ENCODE measurements around the gene HEBP2. TPM values are rescaled to one million over a fixed set of nuclear protein-coding genes. Genes with fewer than 3 reads are reported as not detected.
A peak's percentile ranks its signal among the peaks of the same experiment; 100 is the strongest.

HEBP2 gene
- total RNA-seq, 2 experiments from 2014 or later, result 31.8 to 32.9 TPM

- peak overlapping the region; percentile 91 for H3K4me3 ChIP-seq (ENCODE audit: low read length)
- peaks cover 36% of the 10 kb centered on the region for H3K36me3 Mint-ChIP-seq (ENCODE audit: low read depth)
- DNase-seq (peak in 12 of 14 experiments; percentile 1 to 63 (median 22)), ATAC-seq (ENCODE audit: poor library complexity) (no peak)
- no peaks in the 10 kb centered on the region for H3K27me3 Mint-ChIP-seq
- CTCF ChIA-PET, result interaction anchor here (0.7 to 1.4 kb wide), 3 partner anchors 24 to 706 kb away, joined by 3 read pairs; no protein-coding TSS in a partner anchor
- H3K4me3 Mint-ChIP-seq, result peak overlapping the region; percentile 87
- H3K27ac ChIP-seq (ENCODE audit: low read depth in 1 of 2, low read length in 2 of 2), result peak overlapping the region; percentile 53 to 61
- H3K4me1 ChIP-seq (ENCODE audit: insufficient read depth, low read length), result peaks cover 27% of the 10 kb centered on the region
- peaks cover 38% of the 10 kb centered on the region for H3K36me3 ChIP-seq (ENCODE audit: insufficient read depth, low read length)
- no peaks in the 10 kb centered on the region for H3K9me3 Mint-ChIP-seq
- intact Hi-C loops (cut with DNase I, micrococcal nuclease), result loop anchor here (2.0 to 10.0 kb wide), 8 partner anchors 52 to 1180 kb away; partner anchors contain the start of genes CCDC28A (in 1 of the 2) and CITED2 (in 1 of the 2)
- H3K4me1 Mint-ChIP-seq (ENCODE audit: low read depth), result peaks cover 21% of the 10 kb centered on the region
- no peak for TF ChIP-seq CTCF (IDR thresholded peaks at IDR 0.05)
- H3K27ac Mint-ChIP-seq, result peak overlapping the region; percentile 86
- POLR2A ChIA-PET, result interaction anchor here (0.9 to 4.6 kb wide), 7 partner anchors 9 to 970 kb away, joined by 3 to 28 read pairs (median 6); partner anchors contain the start of genes CCDC28A and CITED2
- H3K9me3 ChIP-seq (ENCODE audit: control insufficient read depth in 1 of 2, insufficient read depth in 1 of 2, low read length in 2 of 2), result no peaks in the 10 kb centered on the region
- no peaks in the 10 kb centered on the region for H3K27me3 ChIP-seq (ENCODE audit: control insufficient read depth in 1 of 2, insufficient read depth in 2 of 2, low read length in 2 of 2)
Observed at GRCh38 chr6:138404666-138405337, 779 bp downstream of the HEBP2 start.

GRCh38 chr6:138405816-138406413 is 1.9 kb downstream of the HEBP2 start:
- no peak for TF ChIP-seq CTCF (IDR thresholded peaks at IDR 0.05)
- Histone ChIP-seq H3K27me3 (ENCODE audit: control insufficient read depth in 1 of 2, insufficient read depth in 2 of 2, low read length in 2 of 2) (no peaks in the 10 kb centered on the region), H3K27ac (ENCODE audit: low read depth in 1 of 2, low read length in 2 of 2) (no peak overlapping the region), H3K4me1 (ENCODE audit: insufficient read depth, low read length) (peaks cover 27% of the 10 kb centered on the region), H3K36me3 (ENCODE audit: insufficient read depth, low read length) (peaks cover 49% of the 10 kb centered on the region), H3K4me3 (ENCODE audit: low read length) (no peak overlapping the region), H3K9me3 (ENCODE audit: control insufficient read depth in 1 of 2, insufficient read depth in 1 of 2, low read length in 2 of 2) (no peaks in the 10 kb centered on the region)
- ChIA-PET CTCF (interaction anchor here (1.4 kb wide), 1 partner anchor 23 kb away, joined by 3 read pairs; no protein-coding TSS in a partner anchor), POLR2A (interaction anchor here (0.9 to 4.6 kb wide), 3 partner anchors 8 to 50 kb away, joined by 3 to 28 read pairs (median 6); no protein-coding TSS in a partner anchor)
- H3K36me3 Mint-ChIP-seq (ENCODE audit: low read depth), result peaks cover 46% of the 10 kb centered on the region
- H3K4me3 Mint-ChIP-seq, result peak overlapping the region; percentile 32
- intact Hi-C loops (cut with DNase I, micrococcal nuclease), result loop anchor here (2.0 to 10.0 kb wide), 7 partner anchors 51 to 1181 kb away; partner anchors contain the start of gene CITED2 (in 1 of the 2)
- peaks cover 21% of the 10 kb centered on the region for H3K4me1 Mint-ChIP-seq (ENCODE audit: low read depth)
- H3K27ac Mint-ChIP-seq, result peak overlapping the region; percentile 86
- no peak for DNase-seq
- H3K9me3 Mint-ChIP-seq, result no peaks in the 10 kb centered on the region
- ATAC-seq (ENCODE audit: poor library complexity), result no peak
- no peaks in the 10 kb centered on the region for H3K27me3 Mint-ChIP-seq

GRCh38 chr6:138406443-138406842 is 2.4 kb downstream of the HEBP2 start:
- CTCF ChIA-PET, result no interaction called here
- no peak for TF ChIP-seq CTCF (IDR thresholded peaks at IDR 0.05)
- H3K9me3 Mint-ChIP-seq, result no peaks in the 10 kb centered on the region
- peaks cover 54% of the 10 kb centered on the region for H3K36me3 ChIP-seq (ENCODE audit: insufficient read depth, low read length)
- no peaks in the 10 kb centered on the region for H3K27me3 ChIP-seq (ENCODE audit: control insufficient read depth in 1 of 2, insufficient read depth in 2 of 2, low read length in 2 of 2)
- H3K36me3 Mint-ChIP-seq (ENCODE audit: low read depth), result peaks cover 51% of the 10 kb centered on the region
- peaks cover 21% of the 10 kb centered on the region for H3K4me1 Mint-ChIP-seq (ENCODE audit: low read depth)
- ATAC-seq (ENCODE audit: poor library complexity) (no peak), DNase-seq (peak in 1 of 14 experiments; percentile 22)
- intact Hi-C loops (cut with DNase I, micrococcal nuclease), result loop anchor here (5.0 to 10.0 kb wide), 6 partner anchors 289 to 1182 kb away; partner anchors contain the start of gene CITED2 (in 1 of the 2)
- H3K27ac Mint-ChIP-seq, result peak overlapping the region; percentile 86
- H3K4me3 Mint-ChIP-seq, result peak overlapping the region; percentile 18
- no peaks in the 10 kb centered on the region for H3K9me3 ChIP-seq (ENCODE audit: control insufficient read depth in 1 of 2, insufficient read depth in 1 of 2, low read length in 2 of 2)
- no peak overlapping the region for H3K4me3 ChIP-seq (ENCODE audit: low read length)
- H3K27me3 Mint-ChIP-seq, result no peaks in the 10 kb centered on the region
- POLR2A ChIA-PET, result interaction anchor here (0.9 to 4.6 kb wide), 2 partner anchors 16 to 49 kb away, joined by 3 to 28 read pairs; no protein-coding TSS in a partner anchor
- H3K27ac ChIP-seq (ENCODE audit: low read depth in 1 of 2, low read length in 2 of 2), result no peak overlapping the region
- peaks cover 27% of the 10 kb centered on the region for H3K4me1 ChIP-seq (ENCODE audit: insufficient read depth, low read length)

Data from CD4-positive, alpha-beta T cell (primary cell).